Right lobe of liver (tissue), 4 donors: Measurements from ENCODE around the gene XCL2.

Experiments
- POLR2A ChIP-seq: fragments of 450-650 bp; IDR thresholded peaks from one replicate; pipeline ENCODE4 v1.6.1; 2017; ENCODE audit warnings: antibody characterized with exemption, mild to moderate bottlenecking
- TF ChIP-seq, protein P1 (sequence below), 4 donors: fragments of 200-600 bp in 3 of 4; fragments of 450-650 bp in 1 of 4; IDR thresholded peaks; one replicate each; pipeline versions ENCODE4 v1.5.1 to v1.8.0; 2016 to 2022; ENCODE audit warnings: antibody characterized with exemption in 4 of 4, mild to moderate bottlenecking in 2 of 4
- donor health status: DM: no; HTN: no; CAD: no.
- donor health status: DM: no; HTN: no; CAD: no.
- donor health status: DM: no; HTN: yes; CAD: no.

DNA sequence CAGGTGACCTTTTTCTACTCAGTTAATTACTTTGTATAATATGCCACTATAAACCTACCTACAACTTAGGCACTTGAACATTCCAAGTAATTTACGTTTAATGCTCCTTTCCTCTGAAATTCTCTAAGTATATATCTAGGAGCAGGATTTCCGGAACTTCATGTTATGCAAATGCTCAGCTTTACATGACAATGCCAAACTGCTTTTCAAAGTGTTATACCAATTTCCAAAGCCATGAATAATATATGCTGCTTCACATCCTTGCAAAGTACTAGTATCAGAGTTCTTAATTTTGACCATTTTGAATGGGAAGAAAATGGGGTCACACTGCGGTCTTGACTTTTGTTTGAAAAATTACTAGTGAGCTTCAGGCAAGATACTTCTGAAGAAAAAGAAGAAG lies 26.9 kb upstream of the XCL2 start:
- TF ChIP-seq, protein P1, sequence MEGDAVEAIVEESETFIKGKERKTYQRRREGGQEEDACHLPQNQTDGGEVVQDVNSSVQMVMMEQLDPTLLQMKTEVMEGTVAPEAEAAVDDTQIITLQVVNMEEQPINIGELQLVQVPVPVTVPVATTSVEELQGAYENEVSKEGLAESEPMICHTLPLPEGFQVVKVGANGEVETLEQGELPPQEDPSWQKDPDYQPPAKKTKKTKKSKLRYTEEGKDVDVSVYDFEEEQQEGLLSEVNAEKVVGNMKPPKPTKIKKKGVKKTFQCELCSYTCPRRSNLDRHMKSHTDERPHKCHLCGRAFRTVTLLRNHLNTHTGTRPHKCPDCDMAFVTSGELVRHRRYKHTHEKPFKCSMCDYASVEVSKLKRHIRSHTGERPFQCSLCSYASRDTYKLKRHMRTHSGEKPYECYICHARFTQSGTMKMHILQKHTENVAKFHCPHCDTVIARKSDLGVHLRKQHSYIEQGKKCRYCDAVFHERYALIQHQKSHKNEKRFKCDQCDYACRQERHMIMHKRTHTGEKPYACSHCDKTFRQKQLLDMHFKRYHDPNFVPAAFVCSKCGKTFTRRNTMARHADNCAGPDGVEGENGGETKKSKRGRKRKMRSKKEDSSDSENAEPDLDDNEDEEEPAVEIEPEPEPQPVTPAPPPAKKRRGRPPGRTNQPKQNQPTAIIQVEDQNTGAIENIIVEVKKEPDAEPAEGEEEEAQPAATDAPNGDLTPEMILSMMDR (IDR thresholded peaks at IDR 0.05): no peak
- TF ChIP-seq POLR2A: no peak
